Muscle of leg (tissue), 11 donors: ENCODE results near the gene EBF4. TPM values are rescaled to one million over a fixed set of nuclear protein-coding genes. Genes with fewer than 3 reads are reported as not detected.

Experiments used
- DNase-seq: peaks from one replicate; pipeline ENCODE4 v3.0.0; 2013
- H3K27ac ChIP-seq: one replicate; pipeline ENCODE4 v1.5.1; 2013; ENCODE audit warnings: mild to moderate bottlenecking, low read length, control low read depth
- H3K27me3 ChIP-seq: one replicate; pipeline ENCODE4 v1.6.1; 2013; ENCODE audit warnings: low read length; ENCODE audit not compliant: control insufficient read depth, insufficient read depth
- H3K36me3 ChIP-seq: one replicate; pipeline ENCODE4 v1.6.1; 2013; ENCODE audit warnings: low read length; ENCODE audit not compliant: control insufficient read depth, insufficient read depth
- H3K4me1 ChIP-seq: one replicate; pipeline ENCODE4 v1.6.1; 2013; ENCODE audit warnings: low read length; ENCODE audit not compliant: control insufficient read depth, insufficient read depth
- H3K4me3 ChIP-seq: one replicate; pipeline ENCODE4 v1.5.1; 2013; ENCODE audit warnings: low read length, control low read depth
- H3K9me3 ChIP-seq: replicated peaks from 2 replicates; pipeline ENCODE4 v1.6.1; 2013; ENCODE audit warnings: low read depth, low read length; ENCODE audit not compliant: control insufficient read depth
- WGBS: methylation state at CpG from one replicate; pipeline ENCODE4 v1.1.5; 2013; ENCODE audit warnings: missing lambda C conversion rate; ENCODE audit not compliant: insufficient coverage; 5-methylcytosine and 5-hydroxymethylcytosine counted together
- polyA plus RNA-seq, 8 donors: library from polyadenylated mRNA; unstranded; fragments of 120-200 nt; gene quantifications; one replicate each; pipeline versions ENCODE4 v1.2.1 to v1.2.3, GENCODE V29; 2013; ENCODE audit warnings: inconsistent platforms in 1 of 8, low replicate concordance in 1 of 8; ENCODE audit not compliant: insufficient read length in 8 of 8, insufficient read depth in 1 of 8
- total RNA-seq: library from RNA; stranded (reverse); fragments of 120-200 nt; gene quantifications from one replicate; pipeline ENCODE4 v1.2.4, GENCODE V29; 2013

The EBF4 gene
- total and polyA plus RNA-seq, 9 donors, result 3.2 to 8.9 (median 4.4) TPM

DNA sequence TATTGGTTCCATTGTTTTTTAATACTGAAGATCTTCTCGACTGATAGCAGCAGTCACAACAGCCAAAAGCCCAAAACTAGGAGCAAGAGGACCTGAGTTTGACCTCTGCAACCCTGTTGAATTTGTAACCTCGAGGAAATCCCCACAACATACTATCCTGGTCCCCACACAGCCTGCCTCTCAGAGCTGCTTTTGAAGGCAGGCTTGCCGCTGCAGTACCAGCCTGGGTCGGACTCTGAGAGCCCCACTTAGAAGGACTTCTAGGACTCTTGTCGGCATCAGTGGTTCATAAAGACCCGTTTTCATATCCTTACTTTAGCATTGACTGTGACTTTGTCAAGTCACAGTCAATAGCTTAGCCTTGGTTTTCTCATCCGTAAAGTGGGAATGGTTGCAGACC lies 49.3 kb downstream of the EBF4 start:
- WGBS, result 85% methylated on average over 7 of the region's 7 CpGs
- H3K9me3 ChIP-seq, result no peaks in the 10 kb centered on the region
- no peaks in the 10 kb centered on the region for H3K4me1 ChIP-seq
- peaks cover 32% of the 10 kb centered on the region for H3K27me3 ChIP-seq
- no peak for DNase-seq
- no peaks in the 10 kb centered on the region for H3K36me3 ChIP-seq
- H3K27ac ChIP-seq, result no peak overlapping the region
- no peak overlapping the region for H3K4me3 ChIP-seq

DNA sequence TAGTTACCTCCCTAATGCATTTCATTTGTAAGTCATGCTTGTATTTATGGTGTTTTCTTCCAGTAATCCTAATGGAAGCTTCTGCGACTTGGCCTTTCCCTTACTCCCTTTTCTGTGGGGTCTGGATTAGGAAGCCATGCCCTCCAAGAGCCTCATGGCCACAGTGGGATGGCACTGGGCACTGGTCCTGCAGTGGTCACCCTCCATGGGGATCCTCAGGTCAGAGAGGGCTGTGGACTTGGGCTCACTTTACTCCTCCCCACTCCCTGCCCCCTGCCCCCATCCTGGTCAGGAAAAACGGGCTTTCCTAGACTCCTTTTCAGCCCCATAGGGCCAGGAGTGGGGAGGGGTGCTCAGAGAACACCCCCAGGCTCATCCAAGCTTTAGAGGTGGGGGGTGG lies 49.9 kb downstream of the EBF4 start:
- WGBS, result no CpG with 5 or more reads among the region's 2 CpGs
- H3K27me3 ChIP-seq, result peaks cover 37% of the 10 kb centered on the region
- no peak for DNase-seq
- H3K4me1 ChIP-seq, result no peaks in the 10 kb centered on the region
- H3K27ac ChIP-seq, result no peak overlapping the region
- H3K4me3 ChIP-seq, result no peak overlapping the region
- H3K9me3 ChIP-seq, result no peaks in the 10 kb centered on the region
- no peaks in the 10 kb centered on the region for H3K36me3 ChIP-seq

GRCh38 chr20:2742934-2743559 lies 50.5 kb downstream of the EBF4 start:
- peaks cover 37% of the 10 kb centered on the region for H3K27me3 ChIP-seq
- 6% methylated on average over 10 of the region's 12 CpGs for WGBS
- H3K9me3 ChIP-seq, result no peaks in the 10 kb centered on the region
- H3K36me3 ChIP-seq, result no peaks in the 10 kb centered on the region
- DNase-seq, result peak; percentile 53
- H3K27ac ChIP-seq, result no peak overlapping the region
- no peak overlapping the region for H3K4me3 ChIP-seq
- H3K4me1 ChIP-seq, result no peaks in the 10 kb centered on the region

- Histone ChIP-seq H3K4me3 (no peak overlapping the region), H3K36me3 (no peaks in the 10 kb centered on the region), H3K27me3 (peaks cover 54% of the 10 kb centered on the region), H3K27ac (no peak overlapping the region), H3K9me3 (no peaks in the 10 kb centered on the region), H3K4me1 (no peaks in the 10 kb centered on the region)
- no peak for DNase-seq
- 67% methylated on average over 9 of the region's 12 CpGs for WGBS
Measured at GRCh38 chr20:2745060-2745910, 52.7 kb downstream of the EBF4 start.

- H3K27me3 ChIP-seq, result peaks cover 60% of the 10 kb centered on the region
- 76% methylated on average over 4 of the region's 4 CpGs for WGBS
- DNase-seq, result no peak
- H3K36me3 ChIP-seq, result no peaks in the 10 kb centered on the region
- no peak overlapping the region for H3K4me3 ChIP-seq
- no peaks in the 10 kb centered on the region for H3K9me3 ChIP-seq
- H3K27ac ChIP-seq, result no peak overlapping the region
- H3K4me1 ChIP-seq, result peaks cover 5% of the 10 kb centered on the region
Measured at GRCh38 chr20:2745936-2746635, 53.5 kb downstream of the EBF4 start.

DNA sequence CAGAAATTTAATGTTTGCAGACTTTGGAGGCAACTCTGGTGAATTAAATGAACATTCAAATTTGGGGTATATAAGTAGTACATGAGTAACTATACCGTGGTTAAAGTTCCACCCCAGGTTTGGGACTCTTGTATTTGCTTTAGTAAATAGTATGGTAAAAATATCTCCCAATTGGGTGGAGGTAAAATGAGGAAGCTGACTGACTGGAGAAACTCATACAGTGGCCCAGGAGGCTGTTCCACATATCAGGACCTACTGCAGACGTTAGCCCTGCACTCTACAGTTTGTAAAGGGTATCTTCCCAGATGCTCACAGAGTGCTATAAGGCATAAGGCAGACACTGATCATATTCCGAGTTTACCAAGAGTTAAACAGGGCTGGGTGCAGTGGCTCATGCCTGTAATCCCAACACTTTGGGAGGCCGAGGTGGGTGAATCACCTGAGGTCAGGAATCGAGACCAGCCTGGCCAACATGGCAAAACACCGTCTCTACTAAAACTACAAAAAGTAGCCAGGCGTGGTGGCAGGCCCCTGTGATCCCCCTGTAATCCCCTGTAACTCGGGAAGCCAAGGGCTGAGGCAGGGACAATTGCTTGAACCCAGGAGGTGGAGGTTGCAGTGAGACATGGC lies 54.2 kb downstream of the EBF4 start:
- Histone ChIP-seq H3K27me3 (peaks cover 66% of the 10 kb centered on the region), H3K4me3 (no peak overlapping the region)

GRCh38 chr20:2747676-2748235 lies 55.2 kb downstream of the EBF4 start:
- Histone ChIP-seq H3K4me3 (no peak overlapping the region), H3K27me3 (peaks cover 70% of the 10 kb centered on the region), H3K27ac (no peak overlapping the region), H3K9me3 (no peaks in the 10 kb centered on the region), H3K36me3 (no peaks in the 10 kb centered on the region), H3K4me1 (peaks cover 16% of the 10 kb centered on the region)
- WGBS, result 85% methylated on average over 7 of the region's 8 CpGs
- DNase-seq, result no peak

More for the DNA sequence above, 54.2 kb downstream of the EBF4 start:
- DNase-seq, result no peak
- no peaks in the 10 kb centered on the region for H3K36me3 ChIP-seq
- peaks cover 11% of the 10 kb centered on the region for H3K4me1 ChIP-seq
- WGBS, result 53% methylated on average over 6 of the region's 8 CpGs
- H3K27ac ChIP-seq, result no peak overlapping the region
- no peaks in the 10 kb centered on the region for H3K9me3 ChIP-seq

GRCh38 chr20:2748551-2749342 lies 56.2 kb downstream of the EBF4 start:
- WGBS, result 6% methylated on average over 6 of the region's 10 CpGs
- no peak for DNase-seq
- no peaks in the 10 kb centered on the region for H3K9me3 ChIP-seq
- no peak overlapping the region for H3K4me3 ChIP-seq
- H3K27ac ChIP-seq, result no peak overlapping the region
- no peaks in the 10 kb centered on the region for H3K36me3 ChIP-seq
- H3K27me3 ChIP-seq, result peaks cover 73% of the 10 kb centered on the region
- H3K4me1 ChIP-seq, result peaks cover 22% of the 10 kb centered on the region

DNA sequence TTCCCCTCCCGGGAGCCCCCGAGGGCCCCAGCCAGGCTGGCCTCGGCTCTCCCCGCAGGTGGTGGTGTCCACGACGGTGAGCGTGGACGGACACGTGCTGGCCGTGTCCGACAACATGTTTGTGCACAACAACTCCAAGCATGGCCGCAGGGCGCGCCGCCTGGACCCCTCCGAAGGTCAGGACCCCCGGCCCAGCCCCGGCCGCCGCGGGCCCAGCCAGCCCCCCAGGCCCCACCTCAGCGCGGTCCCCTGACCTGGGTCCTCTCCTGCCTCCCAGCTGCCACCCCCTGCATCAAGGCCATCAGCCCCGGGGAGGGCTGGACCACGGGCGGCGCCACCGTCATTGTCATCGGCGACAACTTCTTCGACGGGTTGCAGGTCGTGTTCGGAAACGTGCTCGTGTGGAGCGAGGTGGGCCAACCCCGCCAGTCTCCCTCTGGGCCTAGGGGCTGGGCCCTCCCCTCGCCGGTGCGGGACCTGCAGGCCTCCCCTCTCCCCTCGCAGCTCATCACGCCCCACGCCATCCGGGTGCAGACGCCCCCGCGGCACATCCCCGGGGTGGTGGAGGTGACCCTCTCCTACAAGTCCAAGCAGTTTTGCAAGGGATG lies 56.9 kb downstream of the EBF4 start:
- 2% methylated on average over 36 of the region's 49 CpGs for WGBS
- no peak for DNase-seq
- H3K27ac ChIP-seq, result no peak overlapping the region
- no peaks in the 10 kb centered on the region for H3K36me3 ChIP-seq
- peaks cover 80% of the 10 kb centered on the region for H3K27me3 ChIP-seq
- no peak overlapping the region for H3K4me3 ChIP-seq
- no peaks in the 10 kb centered on the region for H3K9me3 ChIP-seq
- H3K4me1 ChIP-seq, result peaks cover 22% of the 10 kb centered on the region
